A549 (cell line): ENCODE results near the gene GTPBP8.

ENCODE experiments used
- BHLHE40 ChIP-seq: IDR thresholded peaks from 2 replicates; pipeline ENCODE4 v1.6.1; 2012; ENCODE audit warnings: low read depth, low read length, inconsistent platforms
- CHD4 ChIP-seq: fragments of 200-600 bp; sonication (generic); IDR thresholded peaks from 2 replicates; pipeline ENCODE4 v1.6.1; 2016; ENCODE audit warnings: antibody characterized with exemption, mild to moderate bottlenecking, borderline replicate concordance
- E2F6 ChIP-seq: IDR thresholded peaks from 2 replicates; pipeline ENCODE4 v1.6.1; 2012; ENCODE audit warnings: low read depth, borderline replicate concordance
- EP300 ChIP-seq, 2 experiments: fragments of >200 bp; sonication (Bioruptor Twin); formaldehyde crosslinking; IDR thresholded peaks; 2 replicates in 1 of 2; 3 replicates in 1 of 2; pipeline ENCODE4 v1.6.1; 2016 to 2017
- POLR2A ChIP-seq: IDR thresholded peaks from 2 replicates; pipeline ENCODE4 v1.6.1; 2012; ENCODE audit warnings: mild to moderate bottlenecking, low read length
- POLR2AphosphoS2 ChIP-seq: conservative IDR thresholded peaks from 2 replicates; pipeline ENCODE4 v1.6.1; 2012; ENCODE audit warnings: low read length, improper control_type of control experiment, inconsistent platforms
- TF ChIP-seq, protein P1 (sequence below): fragments of >200 bp; sonication (Bioruptor Twin); formaldehyde crosslinking; IDR thresholded peaks from 3 replicates; pipeline ENCODE4 v1.5.1; 2016

GRCh38 chr3:112967425-112967824 lies 23.4 kb upstream of the GTPBP8 start:
- TF ChIP-seq, protein P1, sequence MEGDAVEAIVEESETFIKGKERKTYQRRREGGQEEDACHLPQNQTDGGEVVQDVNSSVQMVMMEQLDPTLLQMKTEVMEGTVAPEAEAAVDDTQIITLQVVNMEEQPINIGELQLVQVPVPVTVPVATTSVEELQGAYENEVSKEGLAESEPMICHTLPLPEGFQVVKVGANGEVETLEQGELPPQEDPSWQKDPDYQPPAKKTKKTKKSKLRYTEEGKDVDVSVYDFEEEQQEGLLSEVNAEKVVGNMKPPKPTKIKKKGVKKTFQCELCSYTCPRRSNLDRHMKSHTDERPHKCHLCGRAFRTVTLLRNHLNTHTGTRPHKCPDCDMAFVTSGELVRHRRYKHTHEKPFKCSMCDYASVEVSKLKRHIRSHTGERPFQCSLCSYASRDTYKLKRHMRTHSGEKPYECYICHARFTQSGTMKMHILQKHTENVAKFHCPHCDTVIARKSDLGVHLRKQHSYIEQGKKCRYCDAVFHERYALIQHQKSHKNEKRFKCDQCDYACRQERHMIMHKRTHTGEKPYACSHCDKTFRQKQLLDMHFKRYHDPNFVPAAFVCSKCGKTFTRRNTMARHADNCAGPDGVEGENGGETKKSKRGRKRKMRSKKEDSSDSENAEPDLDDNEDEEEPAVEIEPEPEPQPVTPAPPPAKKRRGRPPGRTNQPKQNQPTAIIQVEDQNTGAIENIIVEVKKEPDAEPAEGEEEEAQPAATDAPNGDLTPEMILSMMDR = no peak
- TF ChIP-seq EP300 (IDR thresholded peaks at IDR 0.05) (no peak), BHLHE40 (no peak), POLR2AphosphoS2 (no peak), E2F6 (no peak), CHD4 (no peak), POLR2A (no peak)
